ENCODE data around the gene SNAP23. TPM values are rescaled to one million over a fixed set of nuclear protein-coding genes. Genes with fewer than 3 reads are reported as not detected.

SNAP23 gene
- total and polyA plus RNA-seq, 5 donors from 2014 or later = 54.0 to 86.5 (median 70.0) TPM

DNA sequence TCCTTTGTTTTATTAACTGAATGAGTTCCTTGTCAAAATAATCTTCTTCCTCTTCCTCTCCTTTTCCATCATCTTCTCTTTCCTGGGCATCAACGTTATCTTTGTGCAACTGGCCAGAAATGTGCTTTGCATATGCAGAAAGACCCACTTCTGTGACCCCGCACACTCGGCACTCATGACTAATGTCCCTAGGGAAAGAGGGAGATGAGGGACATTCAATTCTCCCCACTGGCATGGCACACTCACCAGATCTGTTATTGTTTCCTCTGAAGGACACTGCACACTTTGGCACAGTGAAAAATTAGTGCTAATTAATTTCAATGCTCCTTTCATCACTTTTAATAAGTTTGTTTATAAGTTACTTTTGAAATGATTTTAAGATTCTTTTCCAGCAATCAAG is 38.5 kb upstream of the SNAP23 start:
- Mint-ChIP-seq H3K27ac (no peak overlapping the region), H3K9me3 (no peaks in the 10 kb centered on the region), H3K4me1 (peaks cover 6 to 23% (median 14%) of the 10 kb centered on the region in 4 donors), H3K36me3 (peaks cover 6% of the 10 kb centered on the region), H3K4me3 (no peak overlapping the region), H3K27me3 (no peaks in the 10 kb centered on the region)
- H3K9me3 ChIP-seq (ENCODE audit: control insufficient read depth in 2 of 2, low read length in 2 of 2) = no peaks in the 10 kb centered on the region
- no peak overlapping the region for H3K27ac ChIP-seq (ENCODE audit: insufficient read depth, low read length, poor library complexity, severe bottlenecking)
- H3K4me1 ChIP-seq (ENCODE audit: control insufficient read depth, insufficient read depth, low read length, poor library complexity, severe bottlenecking) = no peaks in the 10 kb centered on the region
- ATAC-seq (ENCODE audit: low read depth in 2 of 2) = no peak
- no peaks in the 10 kb centered on the region for H3K27me3 ChIP-seq (ENCODE audit: control insufficient read depth, insufficient read depth, low read length)
- H3K36me3 ChIP-seq (ENCODE audit: control insufficient read depth, insufficient read depth, low read length) = peaks cover 11% of the 10 kb centered on the region
- DNase-seq = no peak
- H3K4me3 ChIP-seq (ENCODE audit: low read depth, low read length) = no peak overlapping the region

DNA sequence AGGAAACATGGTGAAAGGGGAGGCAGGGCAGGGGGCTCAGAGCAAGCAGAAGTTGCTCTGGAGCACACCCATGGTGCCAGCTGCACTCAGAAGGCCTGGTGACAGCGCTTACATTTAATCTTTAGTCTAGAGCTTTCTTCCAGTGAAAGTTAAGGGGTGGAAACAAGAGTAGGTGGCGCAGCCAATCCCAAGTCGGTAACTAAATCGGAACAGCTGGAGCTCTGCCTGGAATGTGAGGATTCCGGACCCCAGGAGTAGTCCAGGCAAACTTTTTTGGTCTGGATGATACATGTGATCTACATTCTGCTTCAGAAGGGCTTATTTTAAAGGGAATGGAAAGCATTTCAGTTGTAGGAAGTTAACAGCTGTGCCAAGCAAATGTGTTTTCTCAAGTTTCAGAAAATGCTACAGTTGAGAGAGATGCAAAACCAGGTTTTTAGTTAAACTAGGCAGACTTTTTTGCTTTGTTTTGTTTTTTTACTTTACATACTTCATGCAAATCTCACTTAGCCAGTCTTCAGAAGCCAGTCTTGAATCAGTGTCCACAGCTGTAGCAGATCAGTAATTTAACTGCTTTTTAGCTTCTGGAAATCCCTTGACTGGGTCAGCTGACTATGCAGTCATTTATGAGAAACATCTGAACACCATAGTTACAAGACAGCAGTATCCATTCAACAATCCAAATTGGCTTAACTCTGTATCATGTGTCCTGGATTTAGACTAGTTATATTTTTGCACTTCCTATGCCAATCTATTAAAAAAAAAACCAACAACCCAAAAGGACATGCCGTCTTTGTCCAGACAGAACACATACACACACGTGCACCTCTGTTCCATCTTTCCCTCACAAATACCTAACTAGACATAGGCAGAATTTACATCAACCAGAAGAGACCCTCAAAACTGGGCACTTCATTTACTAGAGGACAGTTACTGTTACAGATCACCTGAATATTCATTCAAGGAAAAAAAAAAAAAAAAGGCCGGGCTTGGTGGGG is 37.7 kb upstream of the SNAP23 start:
- H3K4me3 ChIP-seq (ENCODE audit: low read depth, low read length) = no peak overlapping the region
- Mint-ChIP-seq H3K4me3 (no peak overlapping the region), H3K27ac (peak overlapping the region in 1 of 3 donors; percentile 9), H3K27me3 (no peaks in the 10 kb centered on the region), H3K9me3 (no peaks in the 10 kb centered on the region), H3K4me1 (peaks cover 6 to 23% (median 14%) of the 10 kb centered on the region in 4 donors), H3K36me3 (peaks cover 6% of the 10 kb centered on the region)
- H3K4me1 ChIP-seq (ENCODE audit: control insufficient read depth, insufficient read depth, low read length, poor library complexity, severe bottlenecking) = no peaks in the 10 kb centered on the region
- DNase-seq (no peak), ATAC-seq (ENCODE audit: low read depth in 2 of 2) (peak in 1 of 2 donors; percentile 20)
- H3K27me3 ChIP-seq (ENCODE audit: control insufficient read depth, insufficient read depth, low read length) = no peaks in the 10 kb centered on the region
- H3K9me3 ChIP-seq (ENCODE audit: control insufficient read depth in 2 of 2, low read length in 2 of 2) = no peaks in the 10 kb centered on the region
- no peak overlapping the region for H3K27ac ChIP-seq (ENCODE audit: insufficient read depth, low read length, poor library complexity, severe bottlenecking)
- peaks cover 11% of the 10 kb centered on the region for H3K36me3 ChIP-seq (ENCODE audit: control insufficient read depth, insufficient read depth, low read length)

DNA sequence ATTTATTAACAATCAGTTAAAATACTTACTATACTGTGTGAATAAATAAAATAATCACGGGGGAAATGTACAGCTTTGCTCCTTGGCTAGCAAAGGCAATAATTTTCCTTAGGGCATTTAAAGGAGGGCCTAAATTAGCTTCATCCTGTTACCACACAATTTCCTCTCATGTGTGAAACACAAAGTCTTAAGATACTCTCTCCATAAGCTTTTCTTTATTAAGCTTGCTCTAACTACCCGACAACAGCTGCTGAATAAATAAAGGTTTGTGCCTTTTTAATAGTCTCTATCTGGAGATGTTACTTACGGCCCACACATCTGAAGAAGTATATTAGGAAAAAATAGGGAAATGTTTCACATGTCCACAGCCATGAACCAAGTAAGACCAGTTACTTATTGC is 34.2 kb upstream of the SNAP23 start:
- Mint-ChIP-seq H3K4me1 (peaks cover 9 to 25% (median 18%) of the 10 kb centered on the region in 4 donors), H3K36me3 (peaks cover 15% of the 10 kb centered on the region), H3K9me3 (no peaks in the 10 kb centered on the region), H3K4me3 (no peak overlapping the region), H3K27me3 (no peaks in the 10 kb centered on the region), H3K27ac (peak overlapping the region in 1 of 3 donors; percentile 4)
- Histone ChIP-seq H3K9me3 (ENCODE audit: control insufficient read depth in 2 of 2, low read length in 2 of 2) (no peaks in the 10 kb centered on the region), H3K4me1 (ENCODE audit: control insufficient read depth, insufficient read depth, low read length, poor library complexity, severe bottlenecking) (no peaks in the 10 kb centered on the region), H3K27ac (ENCODE audit: insufficient read depth, low read length, poor library complexity, severe bottlenecking) (no peak overlapping the region), H3K4me3 (ENCODE audit: low read depth, low read length) (no peak overlapping the region), H3K36me3 (ENCODE audit: control insufficient read depth, insufficient read depth, low read length) (peaks cover 19% of the 10 kb centered on the region), H3K27me3 (ENCODE audit: control insufficient read depth, insufficient read depth, low read length) (no peaks in the 10 kb centered on the region)
- no peak for ATAC-seq (ENCODE audit: low read depth in 2 of 2)
- DNase-seq = no peak

DNA sequence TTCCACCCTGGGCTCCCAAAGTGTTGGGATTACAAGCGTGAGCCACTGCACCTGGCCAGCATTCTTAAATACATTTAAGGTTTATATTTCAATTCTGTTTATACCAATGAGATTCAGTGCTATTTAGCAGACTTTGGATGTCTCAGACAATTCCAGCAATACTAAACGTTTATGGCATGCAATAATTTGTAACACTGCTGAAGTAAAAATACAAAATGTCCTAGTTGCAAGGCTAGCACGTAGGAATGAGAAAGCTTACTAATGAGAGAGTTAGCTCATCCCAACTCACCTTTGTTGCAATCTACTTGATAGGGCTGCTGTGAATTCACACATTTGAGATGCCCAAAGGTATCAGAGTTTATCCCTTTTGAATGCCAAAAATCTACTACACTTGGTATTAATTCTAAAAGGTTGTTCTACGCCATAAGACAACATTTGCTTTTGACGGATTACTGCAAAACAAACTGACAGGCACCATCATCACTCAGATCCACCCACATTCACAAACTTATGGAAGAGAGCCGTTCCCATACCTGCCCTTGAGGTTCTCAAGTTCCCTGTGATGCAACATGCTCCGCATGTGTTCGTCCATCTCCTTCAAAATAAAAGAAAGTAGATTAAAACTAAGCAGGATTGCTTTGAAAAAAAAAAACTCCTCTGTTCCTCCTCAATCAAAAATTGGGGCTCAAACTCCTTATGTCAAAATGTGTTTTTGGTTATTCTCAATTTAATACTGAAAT is 29.7 kb upstream of the SNAP23 start:
- H3K27ac Mint-ChIP-seq = no peak overlapping the region
- peaks cover 7 to 18% (median 9%) of the 10 kb centered on the region in 4 donors for H3K4me1 Mint-ChIP-seq
- Histone ChIP-seq H3K27me3 (ENCODE audit: control insufficient read depth, insufficient read depth, low read length) (no peaks in the 10 kb centered on the region), H3K9me3 (ENCODE audit: control insufficient read depth in 2 of 2, low read length in 2 of 2) (no peaks in the 10 kb centered on the region), H3K27ac (ENCODE audit: insufficient read depth, low read length, poor library complexity, severe bottlenecking) (no peak overlapping the region), H3K4me3 (ENCODE audit: low read depth, low read length) (no peak overlapping the region), H3K4me1 (ENCODE audit: control insufficient read depth, insufficient read depth, low read length, poor library complexity, severe bottlenecking) (no peaks in the 10 kb centered on the region), H3K36me3 (ENCODE audit: control insufficient read depth, insufficient read depth, low read length) (peaks cover 19% of the 10 kb centered on the region)
- ATAC-seq (ENCODE audit: low read depth in 2 of 2) (no peak), DNase-seq (no peak)
- H3K4me3 Mint-ChIP-seq = no peak overlapping the region
- no peaks in the 10 kb centered on the region for H3K27me3 Mint-ChIP-seq
- H3K9me3 Mint-ChIP-seq = no peaks in the 10 kb centered on the region
- H3K36me3 Mint-ChIP-seq = peaks cover 20% of the 10 kb centered on the region

DNA sequence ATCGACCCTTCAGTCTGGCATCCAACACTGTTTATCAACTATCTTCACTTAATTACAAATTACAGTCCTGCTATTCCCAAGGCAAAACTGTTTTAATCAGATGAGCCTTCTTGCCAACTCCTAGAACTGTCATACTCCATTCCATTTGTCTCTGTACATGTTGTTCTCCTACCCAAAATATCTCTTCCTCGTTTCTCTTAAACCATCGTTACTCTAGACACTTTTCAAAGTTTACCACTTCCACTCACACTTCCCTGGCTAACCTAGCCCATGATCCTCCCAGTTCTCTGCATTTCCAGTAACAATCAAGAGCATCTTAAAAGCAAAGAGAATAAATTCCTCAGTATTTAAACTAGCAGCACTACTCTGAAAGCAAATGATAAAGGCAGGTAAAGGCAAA is 24.4 kb upstream of the SNAP23 start:
- H3K9me3 Mint-ChIP-seq = peaks cover 0 to 2% (median 0%) of the 10 kb centered on the region in 7 donors
- H3K36me3 Mint-ChIP-seq = peaks cover 16% of the 10 kb centered on the region
- no peaks in the 10 kb centered on the region for H3K27me3 ChIP-seq (ENCODE audit: control insufficient read depth, insufficient read depth, low read length)
- ATAC-seq (ENCODE audit: low read depth in 2 of 2) (no peak), DNase-seq (no peak)
- H3K9me3 ChIP-seq (ENCODE audit: control insufficient read depth in 2 of 2, low read length in 2 of 2) = no peaks in the 10 kb centered on the region
- peak overlapping the region in 1 of 3 donors; percentile 76 for H3K27ac Mint-ChIP-seq
- no peaks in the 10 kb centered on the region for H3K27me3 Mint-ChIP-seq
- H3K4me1 ChIP-seq (ENCODE audit: control insufficient read depth, insufficient read depth, low read length, poor library complexity, severe bottlenecking) = no peaks in the 10 kb centered on the region
- no peak overlapping the region for H3K4me3 Mint-ChIP-seq
- no peak overlapping the region for H3K4me3 ChIP-seq (ENCODE audit: low read depth, low read length)
- no peak overlapping the region for H3K27ac ChIP-seq (ENCODE audit: insufficient read depth, low read length, poor library complexity, severe bottlenecking)
- H3K4me1 Mint-ChIP-seq = peaks cover 13 to 26% (median 23%) of the 10 kb centered on the region in 4 donors
- peaks cover 5% of the 10 kb centered on the region for H3K36me3 ChIP-seq (ENCODE audit: control insufficient read depth, insufficient read depth, low read length)

DNA sequence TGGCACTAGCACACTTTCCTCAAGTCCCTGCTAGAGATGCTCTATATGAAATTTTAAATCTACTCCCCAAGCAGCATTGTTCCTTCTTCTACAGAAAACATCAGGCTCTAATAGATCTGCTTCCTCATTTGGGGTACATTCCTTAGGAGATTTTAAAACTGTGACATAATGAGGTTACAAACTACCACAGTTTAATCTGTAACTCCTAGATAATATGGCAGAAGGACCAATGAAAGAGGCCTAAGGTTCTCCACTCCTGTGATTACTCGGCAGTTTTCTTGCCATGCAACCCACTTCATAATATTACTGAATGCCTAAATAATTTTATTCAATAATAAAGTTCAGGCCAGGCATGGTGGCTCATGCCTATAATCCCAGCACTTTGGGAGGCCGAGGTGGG is 20.6 kb upstream of the SNAP23 start:
- peaks cover 8% of the 10 kb centered on the region for H3K36me3 Mint-ChIP-seq
- DNase-seq = no peak
- H3K36me3 ChIP-seq (ENCODE audit: control insufficient read depth, insufficient read depth, low read length) = no peaks in the 10 kb centered on the region
- no peak for ATAC-seq (ENCODE audit: low read depth in 2 of 2)
- no peaks in the 10 kb centered on the region for H3K9me3 ChIP-seq (ENCODE audit: control insufficient read depth in 2 of 2, low read length in 2 of 2)
- H3K27me3 ChIP-seq (ENCODE audit: control insufficient read depth, insufficient read depth, low read length) = no peaks in the 10 kb centered on the region
- peaks cover 0 to 2% (median 0%) of the 10 kb centered on the region in 7 donors for H3K9me3 Mint-ChIP-seq
- H3K4me3 Mint-ChIP-seq = no peak overlapping the region
- H3K4me1 ChIP-seq (ENCODE audit: control insufficient read depth, insufficient read depth, low read length, poor library complexity, severe bottlenecking) = no peaks in the 10 kb centered on the region
- H3K4me3 ChIP-seq (ENCODE audit: low read depth, low read length) = no peak overlapping the region
- peak overlapping the region in 1 of 3 donors; percentile 62 for H3K27ac Mint-ChIP-seq
- peaks cover 16 to 30% (median 22%) of the 10 kb centered on the region in 4 donors for H3K4me1 Mint-ChIP-seq
- no peaks in the 10 kb centered on the region for H3K27me3 Mint-ChIP-seq
- H3K27ac ChIP-seq (ENCODE audit: insufficient read depth, low read length, poor library complexity, severe bottlenecking) = no peak overlapping the region

DNA sequence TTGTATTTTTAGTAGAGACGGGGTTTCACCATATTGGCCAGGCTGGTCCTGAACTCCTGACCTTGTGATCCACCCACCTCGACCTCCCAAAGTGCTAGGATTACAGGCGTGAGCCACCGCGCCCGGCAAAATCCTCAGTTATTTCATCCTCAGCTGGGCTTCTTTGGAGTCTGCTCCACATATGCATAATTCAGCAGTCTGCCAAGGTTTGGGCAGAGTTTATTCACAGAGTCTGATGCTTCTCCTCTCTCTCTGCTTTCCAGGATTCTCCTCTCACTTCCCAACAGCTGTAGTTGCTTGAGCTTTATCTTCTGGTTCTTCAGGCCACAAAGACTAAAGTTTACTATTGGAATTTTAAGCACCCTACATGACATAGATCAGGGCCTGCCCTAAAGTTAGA is 12.7 kb upstream of the SNAP23 start:
- H3K4me3 Mint-ChIP-seq = no peak overlapping the region
- Histone ChIP-seq H3K4me1 (ENCODE audit: control insufficient read depth, insufficient read depth, low read length, poor library complexity, severe bottlenecking) (no peaks in the 10 kb centered on the region), H3K27me3 (ENCODE audit: control insufficient read depth, insufficient read depth, low read length) (no peaks in the 10 kb centered on the region), H3K27ac (ENCODE audit: insufficient read depth, low read length, poor library complexity, severe bottlenecking) (no peak overlapping the region), H3K4me3 (ENCODE audit: low read depth, low read length) (no peak overlapping the region), H3K36me3 (ENCODE audit: control insufficient read depth, insufficient read depth, low read length) (peaks cover 6% of the 10 kb centered on the region), H3K9me3 (ENCODE audit: control insufficient read depth in 2 of 2, low read length in 2 of 2) (no peaks in the 10 kb centered on the region)
- H3K4me1 Mint-ChIP-seq = peaks cover 4 to 22% (median 13%) of the 10 kb centered on the region in 4 donors
- H3K36me3 Mint-ChIP-seq = peaks cover 21% of the 10 kb centered on the region
- no peak overlapping the region for H3K27ac Mint-ChIP-seq
- DNase-seq = no peak
- peaks cover 0 to 3% (median 0%) of the 10 kb centered on the region in 7 donors for H3K9me3 Mint-ChIP-seq
- no peaks in the 10 kb centered on the region for H3K27me3 Mint-ChIP-seq
- ATAC-seq (ENCODE audit: low read depth in 2 of 2) = no peak
